A549 (cell line): ENCODE measurements around the gene DCXR. TPM values are rescaled to one million over a fixed set of nuclear protein-coding genes. Genes with fewer than 3 reads are reported as not detected.

Experiments
- ATAC-seq, 2 experiments: fragments of 200-7000 bp in 1 of 2; fragments of >200 bp in 1 of 2; cut with Nextera tagmentation in 1 of 2; cut with Tn5 transposase in 1 of 2; 3 replicates each; pipeline versions ENCODE4 v1.8.0 to v1.9.1; 2018 to 2020; ENCODE audit warnings: mild to moderate bottlenecking in 1 of 2, moderate library complexity in 1 of 2
- CTCF ChIA-PET: fragments of 300-600 bp; sonication (Branson Sonifier 250); formaldehyde crosslinking; extraction: SDS; loops from one replicate; lab custom pipeline; 2021; ENCODE audit warnings: antibody characterized with exemption, inconsistent platforms; lab: Yijun Ruan, JAX
- POLR2A ChIA-PET: fragments of 350-600 bp; formaldehyde crosslinking; extraction: SDS; loops from one replicate; lab custom pipeline; 2021; ENCODE audit warnings: antibody characterized with exemption, inconsistent platforms; lab: Yijun Ruan, JAX
- DNase-seq, 2 experiments: peaks; one replicate each; pipeline versions ENCODE4 v3.0.0 to v3.0.0-alpha.2; 2011 to 2016; ENCODE audit warnings: low read depth in 1 of 2, low spot score in 1 of 2
- FAIRE-seq: peaks from 2 replicates; lab custom pipeline; 2011; peaks lifted over from hg19 to GRCh38; lab: Jason Lieb, UNC
- H3K27ac ChIP-seq, 2 experiments: fragments of >200 bp; sonication (Bioruptor Twin); formaldehyde crosslinking; 3 replicates each; pipeline ENCODE4 v1.5.1; 2016 to 2017
- H3K4me1 ChIP-seq: fragments of >200 bp; sonication (Bioruptor Twin); formaldehyde crosslinking; 3 replicates; pipeline ENCODE4 v1.6.1; 2016
- H3K4me2 ChIP-seq: fragments of >200 bp; sonication (Bioruptor Twin); formaldehyde crosslinking; 3 replicates; pipeline ENCODE4 v1.6.1; 2016
- H3K4me3 ChIP-seq: fragments of >200 bp; sonication (Bioruptor Twin); formaldehyde crosslinking; 3 replicates; pipeline ENCODE4 v1.5.1; 2016
- H3K9me3 ChIP-seq: fragments of >200 bp; sonication (Bioruptor Twin); formaldehyde crosslinking; 3 replicates; pipeline ENCODE4 v1.6.1; 2016
- BHLHE40 ChIP-seq: IDR thresholded peaks from 2 replicates; pipeline ENCODE4 v1.6.1; 2012; ENCODE audit warnings: low read depth, low read length, inconsistent platforms
- EHF ChIP-seq: fragments of 250-450 bp; sonication (Bioruptor Pico); IDR thresholded peaks from 2 replicates; pipeline ENCODE4 v1.5.0; 2020; ENCODE audit warnings: mild to moderate bottlenecking
- FOSL2 ChIP-seq, 2 experiments: fragments of 450-650 bp in 1 of 2; fragments of >200 bp in 1 of 2; sonication (Bioruptor Twin) in 1 of 2; formaldehyde crosslinking; IDR thresholded peaks; 2 replicates each; pipeline versions ENCODE4 v1.5.0 to v1.6.1; 2016 to 2020; ENCODE audit warnings: mild to moderate bottlenecking in 1 of 2, moderate library complexity in 1 of 2
- HOXA7 ChIP-seq: fragments of 250-450 bp; sonication (Bioruptor Pico); IDR thresholded peaks from 2 replicates; pipeline ENCODE4 v1.5.0; 2020; ENCODE audit warnings: mild to moderate bottlenecking, moderate library complexity
- KDM5A ChIP-seq: fragments of 200-600 bp; sonication (generic); IDR thresholded peaks from 2 replicates; pipeline ENCODE4 v1.6.1; 2016; ENCODE audit warnings: antibody characterized with exemption, mild to moderate bottlenecking
- MAFK ChIP-seq: fragments of 450-650 bp; IDR thresholded peaks from 2 replicates; pipeline ENCODE4 v1.6.1; 2014; ENCODE audit not compliant: partially characterized antibody
- MAX ChIP-seq: IDR thresholded peaks from 2 replicates; pipeline ENCODE4 v1.6.1; 2012
- NPAS2 ChIP-seq: fragments of 250-450 bp; sonication (Bioruptor Pico); IDR thresholded peaks from 2 replicates; pipeline ENCODE4 v1.8.0; 2022; ENCODE audit warnings: mild to moderate bottlenecking, moderate library complexity, borderline replicate concordance
- RCOR1 ChIP-seq: fragments of 150-350 bp; IDR thresholded peaks from 2 replicates; pipeline ENCODE4 v1.6.1; 2014; ENCODE audit warnings: antibody characterized with exemption, low read length, low read depth
- USF2 ChIP-seq: fragments of 450-650 bp; IDR thresholded peaks from 2 replicates; pipeline ENCODE4 v1.6.1; 2014; ENCODE audit warnings: antibody characterized with exemption
- ZSCAN20 ChIP-seq: fragments of 250-450 bp; sonication (Bioruptor Pico); IDR thresholded peaks from 2 replicates; pipeline ENCODE4 v1.8.0; 2022; ENCODE audit warnings: mild to moderate bottlenecking, moderate library complexity
- WGBS: methylation state at CpG from one replicate; pipeline ENCODE4 v1.1.6; 2017; ENCODE audit errors: missing lambda C conversion rate; 5-methylcytosine and 5-hydroxymethylcytosine counted together
- polyA plus RNA-seq, 4 experiments: library from polyadenylated mRNA; depleted of rRNA in 3 of 4; stranded (reverse); fragments of >200 nt; fragmentation: RNase III in 1 of 4; extraction: RNeasy Plus Mini Kit Qiagen cat#74134 plus additional on column Dnase treatment in 1 of 4; gene quantifications; 2 replicates in 3 of 4; 3 replicates in 1 of 4; pipeline ENCODE4 v1.2.3, GENCODE V29; 2011 to 2017
- TF ChIP-seq, protein P1 (sequence below): fragments of 250-450 bp; sonication (Bioruptor Pico); IDR thresholded peaks from 2 replicates; pipeline ENCODE4 v1.5.0; 2021; ENCODE audit warnings: mild to moderate bottlenecking, moderate library complexity, borderline replicate concordance
- TF ChIP-seq, protein P2 (sequence below): IDR thresholded peaks from 2 replicates; pipeline ENCODE4 v1.6.1; 2012
- TF ChIP-seq, protein P3 (sequence below): fragments of 200-600 bp; sonication (generic); IDR thresholded peaks from 2 replicates; pipeline ENCODE4 v1.6.1; 2016; ENCODE audit warnings: antibody characterized with exemption, mild to moderate bottlenecking, moderate library complexity

Gene DCXR
- polyA plus RNA-seq, 2 of the 4 experiments (the other 2 are of a cell fraction) = 39.3 to 70.7 TPM

GRCh38 chr17:82016875-82017459 lies 20.5 kb downstream of the DCXR start:
- ChIA-PET POLR2A (interaction anchor here (0.5 kb wide), 1 partner anchor 20 kb away, joined by 5 read pairs; no protein-coding TSS in a partner anchor), CTCF (interaction anchor here (1.0 to 33.2 kb wide), 9 partner anchors 10 to 89 kb away, joined by 3 to 794 read pairs (median 6); partner anchors contain the start of genes MAFG, NOTUM, PYCR1 and RAC3)
- H3K27ac ChIP-seq = no peak overlapping the region
- no peak for ATAC-seq
- 94% methylated on average over 19 of the region's 24 CpGs for WGBS
- H3K4me1 ChIP-seq = peaks cover 32% of the 10 kb centered on the region
- no peak for FAIRE-seq
- H3K9me3 ChIP-seq = no peaks in the 10 kb centered on the region
- no peak overlapping the region for H3K4me2 ChIP-seq
- no peak overlapping the region for H3K4me3 ChIP-seq
- no peak for TF ChIP-seq RCOR1
- DNase-seq = no peak

DNA sequence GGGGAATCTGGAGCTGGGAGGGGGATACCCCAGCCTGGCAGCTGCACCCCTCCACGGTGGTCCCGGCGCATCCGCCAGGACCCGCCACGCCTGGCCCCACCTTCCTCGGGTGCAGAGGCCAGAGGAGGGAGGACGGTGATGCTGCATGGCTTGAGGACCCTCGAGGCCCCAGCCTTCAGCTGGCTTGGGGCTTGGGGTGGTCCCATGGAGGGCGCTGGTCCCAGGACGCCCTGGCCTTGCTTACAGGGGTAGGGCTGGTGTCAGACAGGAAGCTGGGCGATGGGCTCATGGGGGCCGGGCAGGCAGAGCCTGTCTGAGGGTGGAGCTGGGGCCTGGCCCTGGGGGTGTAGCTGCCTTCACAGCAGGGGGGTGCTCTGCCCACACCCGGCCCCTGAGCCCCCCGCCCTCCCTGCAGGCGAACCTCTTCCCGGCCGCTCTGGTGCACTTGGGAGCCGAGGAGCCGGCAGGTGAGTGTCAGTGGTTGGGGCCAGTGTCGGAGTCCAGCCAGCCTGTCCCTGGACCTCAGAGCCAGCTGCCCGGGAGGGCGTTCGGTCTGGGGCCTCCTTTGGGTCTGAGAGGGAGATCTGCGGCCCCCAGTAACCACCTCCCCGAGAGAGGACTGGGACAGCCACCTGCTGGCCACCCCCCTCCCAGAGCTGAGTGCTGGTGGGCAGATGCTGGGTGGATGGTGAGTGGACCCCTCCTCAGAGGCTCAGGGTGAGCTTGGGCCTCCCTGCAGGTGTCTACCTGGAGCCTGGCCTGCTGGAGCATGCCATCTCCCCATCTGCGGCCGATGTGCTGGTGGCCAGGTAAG lies 21.2 kb downstream of the DCXR start:
- CTCF ChIA-PET = interaction anchor here (1.0 to 33.2 kb wide), 11 partner anchors 9 to 88 kb away, joined by 3 to 794 read pairs (median 5); partner anchors contain the start of genes MAFG, NOTUM, PYCR1 and RAC3

More for the DNA sequence above, 21.2 kb downstream of the DCXR start:
- TF ChIP-seq KDM5A = no peak
- no peak for TF ChIP-seq ZSCAN20 (CRISPR knock-in tag)
- TF ChIP-seq MAFK = no peak
- TF ChIP-seq, protein P1, sequence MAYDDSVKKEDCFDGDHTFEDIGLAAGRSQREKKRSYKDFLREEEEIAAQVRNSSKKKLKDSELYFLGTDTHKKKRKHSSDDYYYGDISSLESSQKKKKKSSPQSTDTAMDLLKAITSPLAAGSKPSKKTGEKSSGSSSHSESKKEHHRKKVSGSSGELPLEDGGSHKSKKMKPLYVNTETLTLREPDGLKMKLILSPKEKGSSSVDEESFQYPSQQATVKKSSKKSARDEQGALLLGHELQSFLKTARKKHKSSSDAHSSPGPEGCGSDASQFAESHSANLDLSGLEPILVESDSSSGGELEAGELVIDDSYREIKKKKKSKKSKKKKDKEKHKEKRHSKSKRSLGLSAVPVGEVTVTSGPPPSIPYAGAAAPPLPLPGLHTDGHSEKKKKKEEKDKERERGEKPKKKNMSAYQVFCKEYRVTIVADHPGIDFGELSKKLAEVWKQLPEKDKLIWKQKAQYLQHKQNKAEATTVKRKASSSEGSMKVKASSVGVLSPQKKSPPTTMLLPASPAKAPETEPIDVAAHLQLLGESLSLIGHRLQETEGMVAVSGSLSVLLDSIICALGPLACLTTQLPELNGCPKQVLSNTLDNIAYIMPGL (CRISPR knock-in tag) = no peak
- no peak for TF ChIP-seq USF2
- TF ChIP-seq, protein P2, sequence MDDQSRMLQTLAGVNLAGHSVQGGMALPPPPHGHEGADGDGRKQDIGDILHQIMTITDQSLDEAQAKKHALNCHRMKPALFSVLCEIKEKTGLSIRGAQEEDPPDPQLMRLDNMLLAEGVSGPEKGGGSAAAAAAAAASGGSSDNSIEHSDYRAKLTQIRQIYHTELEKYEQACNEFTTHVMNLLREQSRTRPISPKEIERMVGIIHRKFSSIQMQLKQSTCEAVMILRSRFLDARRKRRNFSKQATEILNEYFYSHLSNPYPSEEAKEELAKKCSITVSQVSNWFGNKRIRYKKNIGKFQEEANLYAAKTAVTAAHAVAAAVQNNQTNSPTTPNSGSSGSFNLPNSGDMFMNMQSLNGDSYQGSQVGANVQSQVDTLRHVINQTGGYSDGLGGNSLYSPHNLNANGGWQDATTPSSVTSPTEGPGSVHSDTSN = no peak
- TF ChIP-seq EHF = no peak
- TF ChIP-seq, protein P3, sequence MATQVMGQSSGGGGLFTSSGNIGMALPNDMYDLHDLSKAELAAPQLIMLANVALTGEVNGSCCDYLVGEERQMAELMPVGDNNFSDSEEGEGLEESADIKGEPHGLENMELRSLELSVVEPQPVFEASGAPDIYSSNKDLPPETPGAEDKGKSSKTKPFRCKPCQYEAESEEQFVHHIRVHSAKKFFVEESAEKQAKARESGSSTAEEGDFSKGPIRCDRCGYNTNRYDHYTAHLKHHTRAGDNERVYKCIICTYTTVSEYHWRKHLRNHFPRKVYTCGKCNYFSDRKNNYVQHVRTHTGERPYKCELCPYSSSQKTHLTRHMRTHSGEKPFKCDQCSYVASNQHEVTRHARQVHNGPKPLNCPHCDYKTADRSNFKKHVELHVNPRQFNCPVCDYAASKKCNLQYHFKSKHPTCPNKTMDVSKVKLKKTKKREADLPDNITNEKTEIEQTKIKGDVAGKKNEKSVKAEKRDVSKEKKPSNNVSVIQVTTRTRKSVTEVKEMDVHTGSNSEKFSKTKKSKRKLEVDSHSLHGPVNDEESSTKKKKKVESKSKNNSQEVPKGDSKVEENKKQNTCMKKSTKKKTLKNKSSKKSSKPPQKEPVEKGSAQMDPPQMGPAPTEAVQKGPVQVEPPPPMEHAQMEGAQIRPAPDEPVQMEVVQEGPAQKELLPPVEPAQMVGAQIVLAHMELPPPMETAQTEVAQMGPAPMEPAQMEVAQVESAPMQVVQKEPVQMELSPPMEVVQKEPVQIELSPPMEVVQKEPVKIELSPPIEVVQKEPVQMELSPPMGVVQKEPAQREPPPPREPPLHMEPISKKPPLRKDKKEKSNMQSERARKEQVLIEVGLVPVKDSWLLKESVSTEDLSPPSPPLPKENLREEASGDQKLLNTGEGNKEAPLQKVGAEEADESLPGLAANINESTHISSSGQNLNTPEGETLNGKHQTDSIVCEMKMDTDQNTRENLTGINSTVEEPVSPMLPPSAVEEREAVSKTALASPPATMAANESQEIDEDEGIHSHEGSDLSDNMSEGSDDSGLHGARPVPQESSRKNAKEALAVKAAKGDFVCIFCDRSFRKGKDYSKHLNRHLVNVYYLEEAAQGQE = no peak
- no peak for TF ChIP-seq BHLHE40
- TF ChIP-seq MAX = no peak
- TF ChIP-seq NPAS2 (CRISPR knock-in tag) = no peak
- no peak for TF ChIP-seq FOSL2 (IDR thresholded peaks at IDR 0.05)
- no peak for TF ChIP-seq FOSL2 (CRISPR knock-in tag; IDR thresholded peaks at IDR 0.05)
- TF ChIP-seq HOXA7 = no peak
- no peak overlapping the region for H3K4me3 ChIP-seq
- POLR2A ChIA-PET = interaction anchor here (0.5 kb wide), 1 partner anchor 19 kb away, joined by 5 read pairs; no protein-coding TSS in a partner anchor
- H3K27ac ChIP-seq = no peak overlapping the region
- FAIRE-seq = no peak
- H3K9me3 ChIP-seq = no peaks in the 10 kb centered on the region
- peaks cover 25% of the 10 kb centered on the region for H3K4me1 ChIP-seq
- H3K4me2 ChIP-seq = no peak overlapping the region
- no peak for ATAC-seq
- DNase-seq = no peak
- 87% methylated on average over 12 of the region's 28 CpGs for WGBS
